ENCODE results near the gene IRF3.

The IRF3 gene

GRCh38 chr19:49656456-49657109, 9.1 kb downstream of the IRF3 start:
- Histone ChIP-seq H3K4me1 (ENCODE audit: control insufficient read depth, low read length) (no peaks in the 10 kb centered on the region), H3K27ac (ENCODE audit: low read depth, low read length) (no peak overlapping the region), H4K20me1 (ENCODE audit: control insufficient read depth, insufficient read depth, low read depth, low read length) (no peaks in the 10 kb centered on the region), H3K79me2 (ENCODE audit: control insufficient read depth, low read length) (no peaks in the 10 kb centered on the region), H3K9me3 (ENCODE audit: control insufficient read depth, insufficient read depth, low read length) (no peaks in the 10 kb centered on the region), H3F3A (ENCODE audit: control insufficient read depth, insufficient read depth) (peaks cover 7% of the 10 kb centered on the region), H3K4me2 (ENCODE audit: low read length) (no peak overlapping the region), H3K27me3 (ENCODE audit: control insufficient read depth, low read length) (no peaks in the 10 kb centered on the region), H3K4me3 (ENCODE audit: low read length) (no peak overlapping the region), H3K9me2 (replicated peaks; ENCODE audit: control insufficient read depth, low read length) (no peaks in the 10 kb centered on the region), H3K36me3 (ENCODE audit: control insufficient read depth, low read length) (peaks cover 81% of the 10 kb centered on the region)
- TF ChIP-seq EZH2phosphoT487 (IDR thresholded peaks at IDR 0.05; ENCODE audit: borderline replicate concordance, low read length): no peak
- no peak for TF ChIP-seq CTCF (IDR thresholded peaks at IDR 0.05; ENCODE audit: low read depth, low read length, poor library complexity, severe bottlenecking)

- no peaks in the 10 kb centered on the region for H3K4me1 ChIP-seq (ENCODE audit: control insufficient read depth, low read length)
- H3K4me3 ChIP-seq (ENCODE audit: low read length): no peak overlapping the region
- no peaks in the 10 kb centered on the region for H3K9me2 ChIP-seq (replicated peaks; ENCODE audit: control insufficient read depth, low read length)
- H3K4me2 ChIP-seq (ENCODE audit: low read length): no peak overlapping the region
- no peaks in the 10 kb centered on the region for H3K79me2 ChIP-seq (ENCODE audit: control insufficient read depth, low read length)
- no peaks in the 10 kb centered on the region for H3K9me3 ChIP-seq (ENCODE audit: control insufficient read depth, insufficient read depth, low read length)
- no peaks in the 10 kb centered on the region for H3K27me3 ChIP-seq (ENCODE audit: control insufficient read depth, low read length)
- TF ChIP-seq EZH2phosphoT487 (IDR thresholded peaks at IDR 0.05; ENCODE audit: borderline replicate concordance, low read length): no peak
- H3K27ac ChIP-seq (ENCODE audit: low read depth, low read length): no peak overlapping the region
- H3K36me3 ChIP-seq (ENCODE audit: control insufficient read depth, low read length): peaks cover 79% of the 10 kb centered on the region
- H4K20me1 ChIP-seq (ENCODE audit: control insufficient read depth, insufficient read depth, low read depth, low read length): no peaks in the 10 kb centered on the region
- H3F3A ChIP-seq (ENCODE audit: control insufficient read depth, insufficient read depth): peaks cover 5% of the 10 kb centered on the region
These were observed 9.8 kb downstream of the IRF3 start for GRCh38 chr19:49655570-49656455.

- H3K4me2 ChIP-seq (ENCODE audit: low read length): no peak overlapping the region
- no peaks in the 10 kb centered on the region for H3K27me3 ChIP-seq (ENCODE audit: control insufficient read depth, low read length)
- TF ChIP-seq CTCF (IDR thresholded peaks at IDR 0.05; ENCODE audit: low read depth, low read length, poor library complexity, severe bottlenecking) (no peak), EZH2phosphoT487 (IDR thresholded peaks at IDR 0.05; ENCODE audit: borderline replicate concordance, low read length) (no peak)
- H3K4me3 ChIP-seq (ENCODE audit: low read length): no peak overlapping the region
- peaks cover 78% of the 10 kb centered on the region for H3K36me3 ChIP-seq (ENCODE audit: control insufficient read depth, low read length)
- H3K9me2 ChIP-seq (replicated peaks; ENCODE audit: control insufficient read depth, low read length): no peaks in the 10 kb centered on the region
- H3F3A ChIP-seq (ENCODE audit: control insufficient read depth, insufficient read depth): no peaks in the 10 kb centered on the region
- no peaks in the 10 kb centered on the region for H4K20me1 ChIP-seq (ENCODE audit: control insufficient read depth, insufficient read depth, low read depth, low read length)
- peaks cover 8% of the 10 kb centered on the region; the same call in 1 of the 2 replicates for H3K79me2 ChIP-seq (ENCODE audit: control insufficient read depth, low read length)
- no peak overlapping the region for H3K27ac ChIP-seq (ENCODE audit: low read depth, low read length)
- H3K9me3 ChIP-seq (ENCODE audit: control insufficient read depth, insufficient read depth, low read length): no peaks in the 10 kb centered on the region
- H3K4me1 ChIP-seq (ENCODE audit: control insufficient read depth, low read length): no peaks in the 10 kb centered on the region
These were observed 11.1 kb downstream of the IRF3 start for GRCh38 chr19:49654581-49654980.

GRCh38 chr19:49653466-49653806, 12.2 kb downstream of the IRF3 start:
- no peaks in the 10 kb centered on the region for H3K4me1 ChIP-seq (ENCODE audit: control insufficient read depth, low read length)
- TF ChIP-seq CTCF (IDR thresholded peaks at IDR 0.05; ENCODE audit: low read depth, low read length, poor library complexity, severe bottlenecking) (no peak), EZH2phosphoT487 (IDR thresholded peaks at IDR 0.05; ENCODE audit: borderline replicate concordance, low read length) (no peak)
- peaks cover 73% of the 10 kb centered on the region for H3K36me3 ChIP-seq (ENCODE audit: control insufficient read depth, low read length)

More at GRCh38 chr19:49653466-49653806, 12.2 kb downstream of the IRF3 start:
- H3K79me2 ChIP-seq (ENCODE audit: control insufficient read depth, low read length): peaks cover 14% of the 10 kb centered on the region
- no peak overlapping the region for H3K4me2 ChIP-seq (ENCODE audit: low read length)
- H3K27me3 ChIP-seq (ENCODE audit: control insufficient read depth, low read length): no peaks in the 10 kb centered on the region
- H4K20me1 ChIP-seq (ENCODE audit: control insufficient read depth, insufficient read depth, low read depth, low read length): no peaks in the 10 kb centered on the region
- no peak overlapping the region for H3K4me3 ChIP-seq (ENCODE audit: low read length)
- H3F3A ChIP-seq (ENCODE audit: control insufficient read depth, insufficient read depth): no peaks in the 10 kb centered on the region
- no peak overlapping the region for H3K27ac ChIP-seq (ENCODE audit: low read depth, low read length)
- H3K9me3 ChIP-seq (ENCODE audit: control insufficient read depth, insufficient read depth, low read length): no peaks in the 10 kb centered on the region
- no peaks in the 10 kb centered on the region for H3K9me2 ChIP-seq (replicated peaks; ENCODE audit: control insufficient read depth, low read length)

All from DOHH2 (cell line).